HG03097 (cell line): ENCODE data around the gene VAV2.
"Not testable (repeated sequence)": the region's sequence is repeated elsewhere in the genome, so short reads cannot be mapped to it uniquely, and the experiment has no call there.

ENCODE experiments used
- ATAC-seq: cut with Tn5 transposase; IDR thresholded peaks from one replicate; pipeline ENCODE4 v1.9.1; 2021; ENCODE audit not compliant: unreplicated experiment, low FRiP score

VAV2 gene

GRCh38 chr9:133971981-133972941 is 19.9 kb downstream of the VAV2 start:
- ATAC-seq: no peak

- ATAC-seq: no peak
These were observed 20.8 kb downstream of the VAV2 start for GRCh38 chr9:133971121-133971951.

- ATAC-seq: no peak
These were observed 21.5 kb downstream of the VAV2 start for GRCh38 chr9:133970581-133971058.

- ATAC-seq: no peak
These were observed 22.2 kb downstream of the VAV2 start for GRCh38 chr9:133969681-133970580.

GRCh38 chr9:133968966-133969617 is 23.0 kb downstream of the VAV2 start:
- ATAC-seq: no peak

GRCh38 chr9:133968428-133968827 is 23.7 kb downstream of the VAV2 start:
- no peak for ATAC-seq

- no peak for ATAC-seq
These were observed 24.9 kb downstream of the VAV2 start for GRCh38 chr9:133967024-133967741.

GRCh38 chr9:133964463-133964862 is 27.7 kb downstream of the VAV2 start:
- no peak for ATAC-seq

- ATAC-seq: no peak
These were observed 29.0 kb downstream of the VAV2 start for GRCh38 chr9:133963166-133963565.

GRCh38 chr9:133962341-133962740 is 29.8 kb downstream of the VAV2 start:
- no peak for ATAC-seq

- no peak for ATAC-seq
These were observed 30.6 kb downstream of the VAV2 start for GRCh38 chr9:133961226-133962165.

- no peak for ATAC-seq
These were observed 31.5 kb downstream of the VAV2 start for GRCh38 chr9:133960568-133961129.

- ATAC-seq: no peak
These were observed 32.1 kb downstream of the VAV2 start for GRCh38 chr9:133959966-133960567.

GRCh38 chr9:133959171-133959570 is 33.0 kb downstream of the VAV2 start:
- ATAC-seq: no peak

- no peak for ATAC-seq
These were observed 33.4 kb downstream of the VAV2 start for GRCh38 chr9:133958756-133959155.

GRCh38 chr9:133957772-133958171 is 34.4 kb downstream of the VAV2 start:
- ATAC-seq: not testable (repeated sequence)

- ATAC-seq: no peak
These were observed 34.8 kb downstream of the VAV2 start for GRCh38 chr9:133957328-133957727.
